Mammary epithelial cell (primary cell): ENCODE data around the gene SH3PXD2B.

Experiments
- EZH2 ChIP-seq: IDR thresholded peaks from 2 replicates; pipeline ENCODE4 v1.6.1; 2012; ENCODE audit warnings: low read length, inconsistent platforms, borderline replicate concordance
- TF ChIP-seq, protein P1 (sequence below), 2 donors: IDR thresholded peaks in 1 of 2; conservative IDR thresholded peaks in 1 of 2; 2 replicates each; pipeline ENCODE4 v1.5.1; 2011 to 2012; ENCODE audit warnings: inconsistent platforms in 2 of 2, low read length in 2 of 2, mild to moderate bottlenecking in 2 of 2, control low read depth in 1 of 2, low read depth in 1 of 2; ENCODE audit not compliant: insufficient read depth in 1 of 2; ENCODE audit errors: extremely low read depth in 1 of 2

DNA sequence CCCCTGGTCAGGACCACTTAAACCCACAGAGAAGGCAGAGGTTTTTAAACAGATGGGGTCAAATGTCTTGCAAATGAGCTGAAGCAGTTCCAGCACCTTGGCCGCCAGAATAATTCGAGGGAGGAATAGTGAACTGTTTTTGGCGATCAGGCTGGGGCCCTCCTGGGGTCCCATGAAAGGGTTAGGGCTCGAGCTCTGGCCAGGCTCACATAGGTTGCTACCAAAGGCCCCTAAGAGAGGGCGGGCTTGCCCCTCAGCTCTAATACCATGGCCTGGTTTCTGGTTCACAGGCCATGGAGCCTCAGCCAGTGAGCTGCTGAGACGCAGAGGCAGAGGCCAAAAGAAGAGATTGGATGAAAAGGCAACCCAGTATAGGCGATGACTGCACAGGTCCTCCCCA, 96.0 kb downstream of the SH3PXD2B start:
- TF ChIP-seq, protein P1, sequence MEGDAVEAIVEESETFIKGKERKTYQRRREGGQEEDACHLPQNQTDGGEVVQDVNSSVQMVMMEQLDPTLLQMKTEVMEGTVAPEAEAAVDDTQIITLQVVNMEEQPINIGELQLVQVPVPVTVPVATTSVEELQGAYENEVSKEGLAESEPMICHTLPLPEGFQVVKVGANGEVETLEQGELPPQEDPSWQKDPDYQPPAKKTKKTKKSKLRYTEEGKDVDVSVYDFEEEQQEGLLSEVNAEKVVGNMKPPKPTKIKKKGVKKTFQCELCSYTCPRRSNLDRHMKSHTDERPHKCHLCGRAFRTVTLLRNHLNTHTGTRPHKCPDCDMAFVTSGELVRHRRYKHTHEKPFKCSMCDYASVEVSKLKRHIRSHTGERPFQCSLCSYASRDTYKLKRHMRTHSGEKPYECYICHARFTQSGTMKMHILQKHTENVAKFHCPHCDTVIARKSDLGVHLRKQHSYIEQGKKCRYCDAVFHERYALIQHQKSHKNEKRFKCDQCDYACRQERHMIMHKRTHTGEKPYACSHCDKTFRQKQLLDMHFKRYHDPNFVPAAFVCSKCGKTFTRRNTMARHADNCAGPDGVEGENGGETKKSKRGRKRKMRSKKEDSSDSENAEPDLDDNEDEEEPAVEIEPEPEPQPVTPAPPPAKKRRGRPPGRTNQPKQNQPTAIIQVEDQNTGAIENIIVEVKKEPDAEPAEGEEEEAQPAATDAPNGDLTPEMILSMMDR (conservative IDR thresholded peaks at IDR 0.05 in 1 of 2, IDR thresholded peaks at IDR 0.05 in 1 of 2; ENCODE audit: extremely low read depth in 1 of 2, insufficient read depth in 1 of 2, low read depth in 1 of 2, low read length in 2 of 2): no peak
- TF ChIP-seq EZH2: no peak
